Mesendoderm (in vitro differentiated cells): Measurements from ENCODE around the gene HDAC5.
A peak's percentile ranks its signal among the peaks of the same experiment; 100 is the strongest.

Experiments used
- DNase-seq: peaks from one replicate; pipeline ENCODE4 v3.0.0; 2013
- H2AK5ac ChIP-seq: 2 replicates; pipeline ENCODE4 v1.6.1; 2013; ENCODE audit warnings: low read length, inconsistent platforms
- H2BK120ac ChIP-seq: 2 replicates; pipeline ENCODE4 v1.6.1; 2013; ENCODE audit warnings: low read depth, mild to moderate bottlenecking, low read length, moderate library complexity, mixed read lengths
- H2BK15ac ChIP-seq: replicated peaks from 2 replicates; pipeline ENCODE4 v1.6.1; 2013; ENCODE audit warnings: low read depth, mild to moderate bottlenecking, moderate library complexity
- H2BK5ac ChIP-seq: 2 replicates; pipeline ENCODE4 v1.6.1; 2013; ENCODE audit warnings: low read length, inconsistent platforms
- H3K18ac ChIP-seq: 2 replicates; pipeline ENCODE4 v1.6.1; 2013; ENCODE audit warnings: mild to moderate bottlenecking, low read length, mixed read lengths
- H3K23ac ChIP-seq: one replicate; pipeline ENCODE4 v1.6.1; 2013; ENCODE audit warnings: low read length
- H3K27ac ChIP-seq: 2 replicates; pipeline ENCODE4 v1.5.1; 2013; ENCODE audit warnings: low read depth, mild to moderate bottlenecking, inconsistent platforms, low read length, moderate library complexity
- H3K27me3 ChIP-seq: 2 replicates; pipeline ENCODE4 v1.6.1; 2013; ENCODE audit warnings: low read length, control low read depth, mild to moderate bottlenecking, inconsistent platforms; ENCODE audit not compliant: insufficient read depth, poor library complexity
- H3K36me3 ChIP-seq: 2 replicates; pipeline ENCODE4 v1.6.1; 2013; ENCODE audit warnings: low read length, inconsistent platforms; ENCODE audit not compliant: control insufficient read depth, insufficient read depth
- H3K4ac ChIP-seq: one replicate; pipeline ENCODE4 v1.6.1; 2013; ENCODE audit warnings: low read depth, mild to moderate bottlenecking, low read length, moderate library complexity
- H3K4me1 ChIP-seq: 2 replicates; pipeline ENCODE4 v1.6.1; 2013; ENCODE audit warnings: low read depth, low read length, inconsistent platforms; ENCODE audit not compliant: control insufficient read depth
- H3K4me2 ChIP-seq: 2 replicates; pipeline ENCODE4 v1.6.1; 2013; ENCODE audit warnings: low read length
- H3K4me3 ChIP-seq: 2 replicates; pipeline ENCODE4 v1.5.1; 2013; ENCODE audit warnings: mild to moderate bottlenecking, low read length
- H3K56ac ChIP-seq: one replicate; pipeline ENCODE4 v1.6.1; 2013; ENCODE audit warnings: low read length
- H3K79me1 ChIP-seq: 2 replicates; pipeline ENCODE4 v1.6.1; 2013; ENCODE audit warnings: low read length, inconsistent platforms
- H3K79me2 ChIP-seq: 2 replicates; pipeline ENCODE4 v1.6.1; 2013; ENCODE audit warnings: mild to moderate bottlenecking, low read length; ENCODE audit not compliant: control insufficient read depth, insufficient read depth
- H3K9ac ChIP-seq: 2 replicates; pipeline ENCODE4 v1.6.1; 2013; ENCODE audit warnings: low read length, inconsistent platforms
- H4K5ac ChIP-seq: one replicate; pipeline ENCODE4 v1.6.1; 2013; ENCODE audit warnings: low read length
- H4K8ac ChIP-seq: one replicate; pipeline ENCODE4 v1.6.1; 2013; ENCODE audit warnings: low read depth, mild to moderate bottlenecking, control low read depth, low read length, moderate library complexity
- WGBS: extraction: QIAGEN DNeasy Blood & Tissue Kit; methylation state at CpG from one replicate; pipeline ENCODE4 v1.1.7; 2013; ENCODE audit warnings: low lambda C conversion rate, missing lambda C conversion rate; ENCODE audit not compliant: insufficient coverage; ENCODE audit errors: extremely low coverage; 5-methylcytosine and 5-hydroxymethylcytosine counted together

Gene HDAC5

GRCh38 chr17:44095647-44096496 lies 27.6 kb downstream of the HDAC5 start:
- no peak overlapping the region for H4K8ac ChIP-seq
- peak overlapping the region; percentile 95 for H3K27ac ChIP-seq
- no peak overlapping the region for H3K4me3 ChIP-seq
- H3K18ac ChIP-seq, result peak overlapping the region; percentile 89
- H3K23ac ChIP-seq, result no peak overlapping the region
- peak overlapping the region; percentile 91 for H2BK5ac ChIP-seq
- H3K4ac ChIP-seq, result peak overlapping the region; percentile 86
- H3K27me3 ChIP-seq, result no peaks in the 10 kb centered on the region
- no CpG with 5 or more reads among the region's 12 CpGs for WGBS
- DNase-seq, result peak; percentile 99
- peaks cover 3% of the 10 kb centered on the region for H3K79me2 ChIP-seq
- no peak overlapping the region for H4K5ac ChIP-seq
- H3K4me2 ChIP-seq, result peak overlapping the region; percentile 76
- H3K9ac ChIP-seq, result peak overlapping the region; percentile 70
- H2BK120ac ChIP-seq, result no peak overlapping the region
- H2AK5ac ChIP-seq, result no peak overlapping the region
- H3K79me1 ChIP-seq, result peaks cover 13% of the 10 kb centered on the region
- peaks cover 2% of the 10 kb centered on the region for H3K36me3 ChIP-seq
- H3K56ac ChIP-seq, result peak overlapping the region; percentile 89
- H3K4me1 ChIP-seq, result peaks cover 5% of the 10 kb centered on the region
- no peak overlapping the region for H2BK15ac ChIP-seq

GRCh38 chr17:44095388-44095646 lies 28.1 kb downstream of the HDAC5 start:
- H3K27me3 ChIP-seq, result no peaks in the 10 kb centered on the region
- peak overlapping the region; percentile 64 for H3K27ac ChIP-seq
- peaks cover 13% of the 10 kb centered on the region for H3K79me1 ChIP-seq
- no peak overlapping the region for H2AK5ac ChIP-seq
- H2BK5ac ChIP-seq, result peak overlapping the region; percentile 17
- H3K79me2 ChIP-seq, result peaks cover 3% of the 10 kb centered on the region
- no peak overlapping the region for H4K5ac ChIP-seq
- peak overlapping the region; percentile 75 for H3K18ac ChIP-seq
- peak overlapping the region; percentile 27 for H3K9ac ChIP-seq
- no peak overlapping the region for H3K4me2 ChIP-seq
- no peak overlapping the region for H3K4me3 ChIP-seq
- peak overlapping the region; percentile 56 for H4K8ac ChIP-seq
- H3K56ac ChIP-seq, result peak overlapping the region; percentile 64
- H2BK120ac ChIP-seq, result peak overlapping the region; percentile 16
- no peak for DNase-seq
- H3K36me3 ChIP-seq, result peaks cover 2% of the 10 kb centered on the region
- peaks cover 5% of the 10 kb centered on the region for H3K4me1 ChIP-seq
- peak overlapping the region; percentile 28 for H3K4ac ChIP-seq
- H2BK15ac ChIP-seq, result peak overlapping the region; percentile 2
- H3K23ac ChIP-seq, result no peak overlapping the region
- no CpG with 5 or more reads among the region's 2 CpGs for WGBS

GRCh38 chr17:44094701-44095387 lies 28.6 kb downstream of the HDAC5 start:
- no peak overlapping the region for H3K4me2 ChIP-seq
- H3K9ac ChIP-seq, result peak overlapping the region; percentile 27
- H3K27ac ChIP-seq, result peak overlapping the region; percentile 64
- H3K56ac ChIP-seq, result peak overlapping the region; percentile 64
- DNase-seq, result no peak
- H3K18ac ChIP-seq, result peak overlapping the region; percentile 75
- no peaks in the 10 kb centered on the region for H3K27me3 ChIP-seq
- H3K79me2 ChIP-seq, result peaks cover 3% of the 10 kb centered on the region
- WGBS, result no CpG with 5 or more reads among the region's 8 CpGs
- peak overlapping the region; percentile 17 for H2BK5ac ChIP-seq
- H3K4ac ChIP-seq, result peak overlapping the region; percentile 28
- H3K4me1 ChIP-seq, result peaks cover 5% of the 10 kb centered on the region
- peak overlapping the region; percentile 16 for H2BK120ac ChIP-seq
- H4K5ac ChIP-seq, result no peak overlapping the region
- H3K4me3 ChIP-seq, result no peak overlapping the region
- no peak overlapping the region for H2AK5ac ChIP-seq
- peaks cover 13% of the 10 kb centered on the region for H3K79me1 ChIP-seq
- peaks cover 2% of the 10 kb centered on the region for H3K36me3 ChIP-seq
- no peak overlapping the region for H3K23ac ChIP-seq
- H4K8ac ChIP-seq, result peak overlapping the region; percentile 56
- H2BK15ac ChIP-seq, result peak overlapping the region; percentile 2

- H3K18ac ChIP-seq, result no peak overlapping the region
- H3K56ac ChIP-seq, result no peak overlapping the region
- H3K9ac ChIP-seq, result no peak overlapping the region
- no peak overlapping the region for H3K27ac ChIP-seq
- H2BK5ac ChIP-seq, result no peak overlapping the region
- no peak overlapping the region for H3K4me3 ChIP-seq
- H3K4ac ChIP-seq, result no peak overlapping the region
- H2BK15ac ChIP-seq, result no peak overlapping the region
- H3K4me2 ChIP-seq, result no peak overlapping the region
- no peaks in the 10 kb centered on the region for H3K27me3 ChIP-seq
- H3K79me1 ChIP-seq, result peaks cover 10% of the 10 kb centered on the region
- H3K4me1 ChIP-seq, result peaks cover 5% of the 10 kb centered on the region
- H2BK120ac ChIP-seq, result no peak overlapping the region
- H4K5ac ChIP-seq, result no peak overlapping the region
- WGBS, result no CpG with 5 or more reads among the region's 21 CpGs
- peaks cover 2% of the 10 kb centered on the region for H3K36me3 ChIP-seq
- no peak overlapping the region for H2AK5ac ChIP-seq
- no peak overlapping the region for H3K23ac ChIP-seq
- peaks cover 3% of the 10 kb centered on the region for H3K79me2 ChIP-seq
- no peak for DNase-seq
- no peak overlapping the region for H4K8ac ChIP-seq
Measured at GRCh38 chr17:44093231-44093900, 30.1 kb downstream of the HDAC5 start.

- no peak overlapping the region for H2BK5ac ChIP-seq
- no peak overlapping the region for H3K4me3 ChIP-seq
- H3K27me3 ChIP-seq, result no peaks in the 10 kb centered on the region
- H3K79me1 ChIP-seq, result peaks cover 1% of the 10 kb centered on the region
- no peak overlapping the region for H2BK120ac ChIP-seq
- H3K36me3 ChIP-seq, result peaks cover 2% of the 10 kb centered on the region
- H3K4me1 ChIP-seq, result peaks cover 8% of the 10 kb centered on the region
- H3K9ac ChIP-seq, result no peak overlapping the region
- H3K23ac ChIP-seq, result no peak overlapping the region
- no peak for DNase-seq
- no peak overlapping the region for H4K8ac ChIP-seq
- H2BK15ac ChIP-seq, result no peak overlapping the region
- peaks cover 1% of the 10 kb centered on the region for H3K79me2 ChIP-seq
- no CpG with 5 or more reads among the region's 11 CpGs for WGBS
- no peak overlapping the region for H3K27ac ChIP-seq
- H3K4ac ChIP-seq, result no peak overlapping the region
- H3K4me2 ChIP-seq, result no peak overlapping the region
- H3K56ac ChIP-seq, result no peak overlapping the region
- H3K18ac ChIP-seq, result no peak overlapping the region
- no peak overlapping the region for H2AK5ac ChIP-seq
- H4K5ac ChIP-seq, result no peak overlapping the region
Measured at GRCh38 chr17:44092051-44092450, 31.4 kb downstream of the HDAC5 start.
